KMS-11 (cell line): ENCODE measurements around the gene TXNDC8.

Experiments
- H2AFZ ChIP-seq: fragments of 200-600 bp; sonication (generic); 2 replicates; pipeline ENCODE4 v1.6.1; 2016; ENCODE audit warnings: antibody characterized with exemption, mixed run types, low read depth
- H3K27ac ChIP-seq: fragments of 200-600 bp; sonication (generic); 2 replicates; pipeline ENCODE4 v1.6.1; 2016; ENCODE audit warnings: mild to moderate bottlenecking, mixed run types
- H3K27me3 ChIP-seq: fragments of 200-600 bp; sonication (generic); 2 replicates; pipeline ENCODE4 v1.6.1; 2017; ENCODE audit warnings: mild to moderate bottlenecking, low read depth, mixed run types, moderate library complexity; ENCODE audit not compliant: insufficient read depth
- H3K36me3 ChIP-seq: fragments of 200-600 bp; sonication (generic); 2 replicates; pipeline ENCODE4 v1.6.1; 2017; ENCODE audit warnings: mild to moderate bottlenecking, mixed run types; ENCODE audit not compliant: insufficient read depth
- H3K4me1 ChIP-seq: fragments of 200-600 bp; sonication (generic); 2 replicates; pipeline ENCODE4 v1.6.1; 2016; ENCODE audit warnings: mild to moderate bottlenecking, low read depth, mixed run types; ENCODE audit not compliant: poor library complexity, severe bottlenecking
- H3K4me2 ChIP-seq: fragments of 200-600 bp; sonication (generic); 2 replicates; pipeline ENCODE4 v1.7.0; 2016; ENCODE audit warnings: mild to moderate bottlenecking, mixed run types
- H3K4me3 ChIP-seq: fragments of 200-600 bp; sonication (generic); IDR thresholded peaks from 2 replicates; pipeline ENCODE4 v1.6.1; 2017; ENCODE audit warnings: low read depth, low read length, mixed read lengths; ENCODE audit not compliant: insufficient read depth
- H3K79me2 ChIP-seq: fragments of 200-600 bp; sonication (generic); 2 replicates; pipeline ENCODE4 v1.6.1; 2016; ENCODE audit warnings: low read depth, mixed run types; ENCODE audit not compliant: insufficient read depth
- H3K9ac ChIP-seq: fragments of 200-600 bp; sonication (generic); 2 replicates; pipeline ENCODE4 v1.6.1; 2016; ENCODE audit warnings: mild to moderate bottlenecking, mixed run types
- H4K20me1 ChIP-seq: fragments of 200-600 bp; sonication (generic); 2 replicates; pipeline ENCODE4 v1.6.1; 2016; ENCODE audit warnings: mild to moderate bottlenecking, mixed run types; ENCODE audit not compliant: insufficient read depth
- TF ChIP-seq, protein P1 (sequence below): fragments of 200-600 bp; sonication (generic); conservative IDR thresholded peaks from 2 replicates; pipeline ENCODE4 v1.6.1; 2017; ENCODE audit warnings: low read depth, mild to moderate bottlenecking, antibody characterized with exemption, low read length, moderate library complexity, mixed read lengths

The TXNDC8 gene

GRCh38 chr9:110309681-110310080 is 28.0 kb downstream of the TXNDC8 start:
- Histone ChIP-seq H2AFZ (no peak overlapping the region), H3K9ac (no peak overlapping the region), H3K4me1 (peaks cover 15% of the 10 kb centered on the region), H3K27ac (no peak overlapping the region), H3K79me2 (no peaks in the 10 kb centered on the region), H4K20me1 (no peaks in the 10 kb centered on the region), H3K27me3 (no peaks in the 10 kb centered on the region), H3K36me3 (no peaks in the 10 kb centered on the region), H3K4me2 (no peak overlapping the region), H3K4me3 (no peak overlapping the region)
- TF ChIP-seq, protein P1, sequence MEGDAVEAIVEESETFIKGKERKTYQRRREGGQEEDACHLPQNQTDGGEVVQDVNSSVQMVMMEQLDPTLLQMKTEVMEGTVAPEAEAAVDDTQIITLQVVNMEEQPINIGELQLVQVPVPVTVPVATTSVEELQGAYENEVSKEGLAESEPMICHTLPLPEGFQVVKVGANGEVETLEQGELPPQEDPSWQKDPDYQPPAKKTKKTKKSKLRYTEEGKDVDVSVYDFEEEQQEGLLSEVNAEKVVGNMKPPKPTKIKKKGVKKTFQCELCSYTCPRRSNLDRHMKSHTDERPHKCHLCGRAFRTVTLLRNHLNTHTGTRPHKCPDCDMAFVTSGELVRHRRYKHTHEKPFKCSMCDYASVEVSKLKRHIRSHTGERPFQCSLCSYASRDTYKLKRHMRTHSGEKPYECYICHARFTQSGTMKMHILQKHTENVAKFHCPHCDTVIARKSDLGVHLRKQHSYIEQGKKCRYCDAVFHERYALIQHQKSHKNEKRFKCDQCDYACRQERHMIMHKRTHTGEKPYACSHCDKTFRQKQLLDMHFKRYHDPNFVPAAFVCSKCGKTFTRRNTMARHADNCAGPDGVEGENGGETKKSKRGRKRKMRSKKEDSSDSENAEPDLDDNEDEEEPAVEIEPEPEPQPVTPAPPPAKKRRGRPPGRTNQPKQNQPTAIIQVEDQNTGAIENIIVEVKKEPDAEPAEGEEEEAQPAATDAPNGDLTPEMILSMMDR = no peak

DNA sequence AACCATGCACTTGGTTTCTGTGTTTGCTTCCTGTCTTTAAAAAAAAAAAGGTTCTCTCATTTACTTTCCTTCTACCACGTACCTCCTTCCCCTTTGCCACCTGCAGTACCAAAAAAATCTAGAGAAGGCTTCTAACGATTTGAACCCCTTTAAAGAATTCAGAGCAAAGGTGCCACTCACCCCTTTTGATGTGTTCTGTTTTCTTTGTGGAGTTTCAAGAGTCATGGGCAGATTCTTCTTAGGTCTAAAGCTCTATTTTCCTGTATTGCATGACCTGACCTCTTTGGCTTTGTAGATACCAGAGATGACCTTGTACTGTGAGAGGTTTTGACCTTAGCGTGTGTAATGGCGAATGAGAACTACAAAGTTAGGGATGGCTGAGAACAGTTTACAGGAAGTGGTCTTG is 29.0 kb downstream of the TXNDC8 start:
- Histone ChIP-seq H3K4me2 (peak overlapping the region; percentile 34; the same call in 1 of the 2 replicates), H3K27ac (peak overlapping the region; percentile 28), H3K9ac (no peak overlapping the region)

GRCh38 chr9:110307191-110307590 is 30.5 kb downstream of the TXNDC8 start:
- Histone ChIP-seq H3K4me2 (no peak overlapping the region), H3K4me3 (no peak overlapping the region), H3K9ac (no peak overlapping the region), H3K36me3 (no peaks in the 10 kb centered on the region), H3K4me1 (peaks cover 21% of the 10 kb centered on the region), H3K79me2 (no peaks in the 10 kb centered on the region), H4K20me1 (no peaks in the 10 kb centered on the region), H3K27ac (no peak overlapping the region), H2AFZ (no peak overlapping the region), H3K27me3 (no peaks in the 10 kb centered on the region)
- TF ChIP-seq, protein P1 = no peak

More for the DNA sequence above, 29.0 kb downstream of the TXNDC8 start:
- Histone ChIP-seq H3K27me3 (no peaks in the 10 kb centered on the region), H3K4me1 (peaks cover 15% of the 10 kb centered on the region), H3K79me2 (no peaks in the 10 kb centered on the region), H4K20me1 (no peaks in the 10 kb centered on the region), H2AFZ (peak overlapping the region; percentile 37; the same call in 1 of the 2 replicates), H3K4me3 (no peak overlapping the region), H3K36me3 (no peaks in the 10 kb centered on the region)
- TF ChIP-seq, protein P1 = no peak

DNA sequence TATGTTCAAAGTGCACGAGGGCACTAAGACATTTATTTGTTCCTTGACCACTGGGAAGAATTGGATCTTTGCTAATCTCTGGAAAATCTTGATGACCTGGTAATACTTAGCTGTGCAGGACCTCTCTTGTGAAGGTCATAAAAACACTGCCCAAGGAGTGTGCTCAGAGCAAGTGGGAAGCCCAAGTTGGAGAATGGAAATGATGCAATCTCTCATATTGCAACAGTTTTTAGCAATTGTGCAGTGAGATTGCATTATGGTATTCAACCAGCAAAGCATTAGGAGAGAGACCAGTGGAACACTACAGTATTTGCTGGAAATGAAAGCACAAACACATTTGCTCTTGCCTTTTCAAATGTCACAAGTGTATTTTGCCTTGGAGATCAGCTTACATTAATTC is 34.5 kb downstream of the TXNDC8 start:
- H4K20me1 ChIP-seq = no peaks in the 10 kb centered on the region
- no peak overlapping the region for H3K27ac ChIP-seq
- H3K4me1 ChIP-seq = peaks cover 11% of the 10 kb centered on the region
- H3K4me3 ChIP-seq = no peak overlapping the region
- H3K36me3 ChIP-seq = no peaks in the 10 kb centered on the region
- H3K9ac ChIP-seq = no peak overlapping the region
- no peak overlapping the region for H2AFZ ChIP-seq
- H3K79me2 ChIP-seq = no peaks in the 10 kb centered on the region
- TF ChIP-seq, protein P1 = no peak
- no peak overlapping the region for H3K4me2 ChIP-seq
- H3K27me3 ChIP-seq = no peaks in the 10 kb centered on the region
